H9 (cell line): ENCODE measurements around the gene FAM107A. TPM values are rescaled to one million over a fixed set of nuclear protein-coding genes. Genes with fewer than 3 reads are reported as not detected.

Source experiments
- DNase-seq: peaks from one replicate; pipeline ENCODE4 v3.0.0-alpha.2; 2017
- H2AFZ ChIP-seq: one replicate; pipeline ENCODE4 v1.6.1; 2013; ENCODE audit warnings: mild to moderate bottlenecking, low read length, control low read depth, moderate library complexity
- H2AK5ac ChIP-seq: 2 replicates; pipeline ENCODE4 v1.6.1; 2013; ENCODE audit warnings: low read length, control low read depth, mixed read lengths; ENCODE audit not compliant: insufficient read length
- H2BK120ac ChIP-seq: one replicate; pipeline ENCODE4 v1.6.1; 2013; ENCODE audit warnings: low read depth, mild to moderate bottlenecking, low read length, control low read depth, inconsistent platforms; ENCODE audit not compliant: poor library complexity, severe bottlenecking
- H2BK12ac ChIP-seq: 2 replicates; pipeline ENCODE4 v1.6.1; 2013; ENCODE audit warnings: low read length, control low read depth, mixed read lengths, low read depth; ENCODE audit not compliant: insufficient read length
- H2BK15ac ChIP-seq: 2 replicates; pipeline ENCODE4 v1.6.1; 2013; ENCODE audit warnings: low read depth, low read length, control low read depth
- H2BK20ac ChIP-seq: one replicate; pipeline ENCODE4 v1.6.1; 2013; ENCODE audit warnings: low read depth, mild to moderate bottlenecking, low read length, control low read depth, inconsistent platforms; ENCODE audit not compliant: poor library complexity, severe bottlenecking
- H2BK5ac ChIP-seq: 2 replicates; pipeline ENCODE4 v1.6.1; 2013; ENCODE audit warnings: low read length, control low read depth, mixed read lengths; ENCODE audit not compliant: insufficient read length
- H3K14ac ChIP-seq: 2 replicates; pipeline ENCODE4 v1.6.1; 2013; ENCODE audit warnings: low read length, control low read depth; ENCODE audit not compliant: insufficient read depth
- H3K18ac ChIP-seq: 2 replicates; pipeline ENCODE4 v1.6.1; 2013; ENCODE audit warnings: low read depth, mild to moderate bottlenecking, mixed read lengths, low read length, control low read depth; ENCODE audit not compliant: insufficient read length
- H3K23ac ChIP-seq: 2 replicates; pipeline ENCODE4 v1.6.1; 2013; ENCODE audit warnings: low read length, control low read depth, mixed read lengths, low read depth; ENCODE audit not compliant: insufficient read length
- H3K23me2 ChIP-seq: 2 replicates; pipeline ENCODE4 v1.6.1; 2013; ENCODE audit warnings: low read depth, mild to moderate bottlenecking, mixed read lengths, low read length, control low read depth; ENCODE audit not compliant: insufficient read length, poor library complexity, severe bottlenecking
- H3K27ac ChIP-seq: 2 replicates; pipeline ENCODE4 v1.5.1; 2013; ENCODE audit warnings: low read length, control low read depth, mixed read lengths, low read depth; ENCODE audit not compliant: insufficient read length
- H3K27me3 ChIP-seq: 2 replicates; pipeline ENCODE4 v1.6.1; 2013; ENCODE audit warnings: low read length, control low read depth, inconsistent platforms; ENCODE audit not compliant: insufficient read depth
- H3K4ac ChIP-seq: 2 replicates; pipeline ENCODE4 v1.6.1; 2013; ENCODE audit warnings: low read depth, mild to moderate bottlenecking, control low read depth, inconsistent platforms, low read length, moderate library complexity
- H3K4me1 ChIP-seq: 2 replicates; pipeline ENCODE4 v1.6.1; 2013; ENCODE audit warnings: low read length, control low read depth, inconsistent platforms; ENCODE audit not compliant: insufficient read depth
- H3K4me2 ChIP-seq: 2 replicates; pipeline ENCODE4 v1.6.1; 2013; ENCODE audit warnings: low read length, control low read depth, mixed read lengths; ENCODE audit not compliant: insufficient read length, insufficient read depth
- H3K56ac ChIP-seq: 2 replicates; pipeline ENCODE4 v1.6.1; 2013; ENCODE audit warnings: low read depth, mild to moderate bottlenecking, mixed read lengths, low read length, control low read depth; ENCODE audit not compliant: insufficient read length
- H3K79me1 ChIP-seq: 2 replicates; pipeline ENCODE4 v1.6.1; 2013; ENCODE audit warnings: low read depth, mild to moderate bottlenecking, moderate library complexity, low read length, control low read depth, inconsistent platforms; ENCODE audit not compliant: insufficient read depth, poor library complexity, severe bottlenecking
- H3K79me2 ChIP-seq: 2 replicates; pipeline ENCODE4 v1.6.1; 2013; ENCODE audit warnings: low read length, control low read depth, inconsistent platforms; ENCODE audit not compliant: insufficient read depth
- H3K9ac ChIP-seq: 2 replicates; pipeline ENCODE4 v1.6.1; 2013; ENCODE audit warnings: low read length, control low read depth, mixed read lengths; ENCODE audit not compliant: insufficient read length; ENCODE audit errors: extremely low read depth
- H3K9me3 ChIP-seq: one replicate; pipeline ENCODE4 v1.6.1; 2013; ENCODE audit warnings: low read depth, low read length, inconsistent platforms; ENCODE audit not compliant: control insufficient read depth
- H3T11ph ChIP-seq: one replicate; pipeline ENCODE4 v1.6.1; 2013; ENCODE audit warnings: mild to moderate bottlenecking, low read length, control low read depth, inconsistent platforms
- H4K20me1 ChIP-seq: one replicate; pipeline ENCODE4 v1.6.1; 2013; ENCODE audit not compliant: control insufficient read depth, insufficient read length, insufficient read depth
- H4K5ac ChIP-seq: 2 replicates; pipeline ENCODE4 v1.6.1; 2013; ENCODE audit warnings: low read depth, mild to moderate bottlenecking, mixed read lengths, low read length, control low read depth; ENCODE audit not compliant: insufficient read length
- H4K8ac ChIP-seq: replicated peaks from 2 replicates; pipeline ENCODE4 v1.6.1; 2013; ENCODE audit warnings: low read length, control low read depth, mixed read lengths, low read depth; ENCODE audit not compliant: insufficient read length
- H4K91ac ChIP-seq: 2 replicates; pipeline ENCODE4 v1.6.1; 2013; ENCODE audit warnings: low read depth, mild to moderate bottlenecking, moderate library complexity, mixed read lengths, low read length, control low read depth; ENCODE audit not compliant: insufficient read length
- H3K27ac Mint-ChIP-seq, 3 experiments: 2 replicates in 2 of 3; 3 replicates in 1 of 3; pipeline ENCODE4 v1.8.0; 2020 to 2021; ENCODE audit warnings: mixed read lengths in 3 of 3, mild to moderate bottlenecking in 1 of 3, moderate library complexity in 1 of 3
- H3K27me3 Mint-ChIP-seq: 2 replicates; pipeline ENCODE4 v1.8.0; 2021; ENCODE audit warnings: low read depth, mild to moderate bottlenecking, moderate library complexity, mixed read lengths
- H3K36me3 Mint-ChIP-seq, 3 experiments: 2 replicates in 2 of 3; 3 replicates in 1 of 3; pipeline ENCODE4 v1.8.0; 2020 to 2021; ENCODE audit warnings: low read depth in 3 of 3, mixed read lengths in 3 of 3; ENCODE audit not compliant: insufficient read depth in 1 of 3
- H3K4me1 Mint-ChIP-seq, 2 experiments: 2 replicates each; pipeline ENCODE4 v1.8.0; 2020; ENCODE audit warnings: mixed read lengths in 2 of 2
- H3K4me3 Mint-ChIP-seq, 2 experiments: 2 replicates in 1 of 2; 3 replicates in 1 of 2; pipeline ENCODE4 v1.8.0; 2020 to 2021; ENCODE audit warnings: mild to moderate bottlenecking in 2 of 2, mixed read lengths in 2 of 2, moderate library complexity in 1 of 2
- H3K9me3 Mint-ChIP-seq, 2 experiments: 2 replicates in 1 of 2; 3 replicates in 1 of 2; pipeline ENCODE4 v1.8.0; 2020; ENCODE audit warnings: mild to moderate bottlenecking in 2 of 2, mixed read lengths in 2 of 2, moderate library complexity in 1 of 2
- WGBS: extraction: QIAGEN DNeasy Blood & Tissue Kit; methylation state at CpG from one replicate; pipeline ENCODE4 v1.1.7; 2013; ENCODE audit warnings: missing lambda C conversion rate, low lambda C conversion rate, mixed read lengths; ENCODE audit not compliant: insufficient read length; ENCODE audit errors: extremely low coverage; 5-methylcytosine and 5-hydroxymethylcytosine counted together
- total RNA-seq: library from RNA; stranded (reverse); gene quantifications from 2 replicates; pipeline ENCODE4 v1.2.1, GENCODE V29; 2021
- TF ChIP-seq, protein P1 (sequence below): fragments of 200-600 bp; sonication (generic); conservative IDR thresholded peaks from 3 replicates; pipeline ENCODE4 v1.8.0; 2021; ENCODE audit warnings: antibody characterized with exemption, mild to moderate bottlenecking

Gene FAM107A
- total RNA-seq, 1 experiment from 2014 or later: 0.11 TPM

DNA sequence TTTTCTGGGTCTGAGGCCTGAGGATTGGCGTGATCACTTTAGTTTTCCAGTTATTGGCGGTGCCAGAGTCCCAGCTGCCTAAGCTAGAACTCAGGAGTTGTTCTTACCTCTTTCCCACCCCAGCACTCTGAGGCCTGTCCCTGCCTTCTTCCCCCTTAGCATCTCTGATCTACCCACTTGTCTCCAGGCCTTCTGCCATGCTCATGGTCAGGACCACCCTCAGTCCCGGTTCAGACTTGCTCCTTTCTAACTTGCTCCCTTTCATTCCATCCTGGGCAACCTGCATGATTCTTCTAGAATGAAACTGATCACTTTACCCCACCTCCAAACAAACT lies 55.9 kb downstream of the FAM107A start:
- H3K4me1 ChIP-seq: no peaks in the 10 kb centered on the region; the same call in 1 of the 2 replicates
- Mint-ChIP-seq H3K9me3 (peaks cover 0 to 2% of the 10 kb centered on the region in 2 experiments; a peak in 1 of 5 replicates), H3K27ac (no peak overlapping the region; a peak in 1 of 7 replicates), H3K4me1 (peaks cover 52 to 61% of the 10 kb centered on the region in 2 experiments), H3K4me3 (no peak overlapping the region), H3K27me3 (peaks cover 2% of the 10 kb centered on the region), H3K36me3 (no peaks in the 10 kb centered on the region)
- no peak overlapping the region for H4K91ac ChIP-seq
- no peaks in the 10 kb centered on the region for H3K9me3 ChIP-seq
- H4K20me1 ChIP-seq: no peaks in the 10 kb centered on the region
- H3T11ph ChIP-seq: no peak overlapping the region
- no peak for DNase-seq
- H2BK15ac ChIP-seq: no peak overlapping the region
- no peaks in the 10 kb centered on the region for H3K27me3 ChIP-seq
- H2BK5ac ChIP-seq: no peak overlapping the region
- no peak overlapping the region for H3K4me2 ChIP-seq
- no peak overlapping the region for H2AK5ac ChIP-seq
- H3K23me2 ChIP-seq: no peaks in the 10 kb centered on the region
- H3K4ac ChIP-seq: no peak overlapping the region
- no peak overlapping the region for H3K27ac ChIP-seq
- no peak overlapping the region for H2BK12ac ChIP-seq
- H3K18ac ChIP-seq: no peak overlapping the region
- H3K14ac ChIP-seq: no peak overlapping the region
- no peak overlapping the region for H2BK120ac ChIP-seq
- H4K8ac ChIP-seq: no peak overlapping the region
- no peaks in the 10 kb centered on the region for H3K79me1 ChIP-seq
- no peak overlapping the region for H3K23ac ChIP-seq
- no peaks in the 10 kb centered on the region for H3K79me2 ChIP-seq
- no peak overlapping the region for H2BK20ac ChIP-seq
- no peak overlapping the region for H2AFZ ChIP-seq
- no peak overlapping the region for H3K56ac ChIP-seq
- WGBS: no CpG with 5 or more reads among the region's 3 CpGs
- TF ChIP-seq, protein P1, sequence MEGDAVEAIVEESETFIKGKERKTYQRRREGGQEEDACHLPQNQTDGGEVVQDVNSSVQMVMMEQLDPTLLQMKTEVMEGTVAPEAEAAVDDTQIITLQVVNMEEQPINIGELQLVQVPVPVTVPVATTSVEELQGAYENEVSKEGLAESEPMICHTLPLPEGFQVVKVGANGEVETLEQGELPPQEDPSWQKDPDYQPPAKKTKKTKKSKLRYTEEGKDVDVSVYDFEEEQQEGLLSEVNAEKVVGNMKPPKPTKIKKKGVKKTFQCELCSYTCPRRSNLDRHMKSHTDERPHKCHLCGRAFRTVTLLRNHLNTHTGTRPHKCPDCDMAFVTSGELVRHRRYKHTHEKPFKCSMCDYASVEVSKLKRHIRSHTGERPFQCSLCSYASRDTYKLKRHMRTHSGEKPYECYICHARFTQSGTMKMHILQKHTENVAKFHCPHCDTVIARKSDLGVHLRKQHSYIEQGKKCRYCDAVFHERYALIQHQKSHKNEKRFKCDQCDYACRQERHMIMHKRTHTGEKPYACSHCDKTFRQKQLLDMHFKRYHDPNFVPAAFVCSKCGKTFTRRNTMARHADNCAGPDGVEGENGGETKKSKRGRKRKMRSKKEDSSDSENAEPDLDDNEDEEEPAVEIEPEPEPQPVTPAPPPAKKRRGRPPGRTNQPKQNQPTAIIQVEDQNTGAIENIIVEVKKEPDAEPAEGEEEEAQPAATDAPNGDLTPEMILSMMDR: no peak
- H3K9ac ChIP-seq: no peak overlapping the region
- no peak overlapping the region for H4K5ac ChIP-seq
